ENCODE data around the gene C1QB. TPM values are rescaled to one million over a fixed set of nuclear protein-coding genes. Genes with fewer than 3 reads are reported as not detected.

The C1QB gene
- total RNA-seq, 4 donors from 2014 or later: 252 to 592 (median 411) TPM

Small RNA genes lying within 50 kb of the gene (small RNA-seq; reads per million reads assigned to genes)
- not detected for gene MIR6127

Other genes starting within 250 kb of the C1QB start
- 10 to 100 TPM; 17.8 to 21.2 (median 18.2) TPM for gene ZBTB40, start 201.4 kb upstream of the C1QB start, total RNA-seq
- gene EPHA8, start 89.7 kb upstream of the C1QB start, total RNA-seq: not detected
- 100 to 1,000 TPM; 139 to 231 (median 182) TPM for gene C1QA, start 16.6 kb upstream of the C1QB start, total RNA-seq
- 100 to 1,000 TPM; 130 to 315 (median 188) TPM for gene C1QC, start 9.6 kb upstream of the C1QB start, total RNA-seq
- 10 to 100 TPM in 1 of 4 donors, 1 to 10 TPM in 3; 7.2 to 12.6 (median 9.1) TPM for gene EPHB2, start 57.6 kb downstream of the C1QB start, total RNA-seq